ENCODE results near the gene EFCAB8.

DNA sequence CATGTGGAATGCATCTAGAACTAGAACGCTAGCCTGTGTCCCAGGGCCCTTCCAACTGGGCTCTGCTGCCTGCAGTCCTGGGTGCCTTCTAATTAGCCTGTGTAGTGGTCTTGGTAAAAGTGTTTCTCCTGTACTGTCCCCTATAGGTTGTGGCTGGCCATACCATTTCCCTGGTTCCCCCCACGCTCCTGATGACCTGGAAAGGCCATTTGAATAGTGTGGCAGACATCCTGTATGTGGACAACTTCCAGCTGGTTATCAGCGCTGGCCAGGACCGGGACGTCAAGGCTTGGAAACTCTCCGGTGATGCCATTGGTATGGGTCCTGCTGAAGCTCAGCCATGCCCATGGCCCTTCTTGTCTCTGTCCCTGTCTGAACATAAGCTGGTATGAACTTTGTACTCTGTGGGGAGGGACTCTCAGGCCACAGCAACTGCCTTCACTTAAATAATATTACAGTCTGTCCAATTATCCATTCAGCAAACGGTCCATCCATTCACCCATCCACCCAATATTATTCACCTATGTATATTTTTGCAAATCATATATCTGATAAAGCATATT is 84.8 kb downstream of the EFCAB8 start:
- TF ChIP-seq POLR2A (IDR thresholded peaks at IDR 0.05) (no peak), EP300 (IDR thresholded peaks at IDR 0.05) (no peak)
- TF ChIP-seq, protein P1, sequence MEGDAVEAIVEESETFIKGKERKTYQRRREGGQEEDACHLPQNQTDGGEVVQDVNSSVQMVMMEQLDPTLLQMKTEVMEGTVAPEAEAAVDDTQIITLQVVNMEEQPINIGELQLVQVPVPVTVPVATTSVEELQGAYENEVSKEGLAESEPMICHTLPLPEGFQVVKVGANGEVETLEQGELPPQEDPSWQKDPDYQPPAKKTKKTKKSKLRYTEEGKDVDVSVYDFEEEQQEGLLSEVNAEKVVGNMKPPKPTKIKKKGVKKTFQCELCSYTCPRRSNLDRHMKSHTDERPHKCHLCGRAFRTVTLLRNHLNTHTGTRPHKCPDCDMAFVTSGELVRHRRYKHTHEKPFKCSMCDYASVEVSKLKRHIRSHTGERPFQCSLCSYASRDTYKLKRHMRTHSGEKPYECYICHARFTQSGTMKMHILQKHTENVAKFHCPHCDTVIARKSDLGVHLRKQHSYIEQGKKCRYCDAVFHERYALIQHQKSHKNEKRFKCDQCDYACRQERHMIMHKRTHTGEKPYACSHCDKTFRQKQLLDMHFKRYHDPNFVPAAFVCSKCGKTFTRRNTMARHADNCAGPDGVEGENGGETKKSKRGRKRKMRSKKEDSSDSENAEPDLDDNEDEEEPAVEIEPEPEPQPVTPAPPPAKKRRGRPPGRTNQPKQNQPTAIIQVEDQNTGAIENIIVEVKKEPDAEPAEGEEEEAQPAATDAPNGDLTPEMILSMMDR (IDR thresholded peaks at IDR 0.05): no peak

Data from ovary (tissue), 3 donors.